Kidney tubule cell (primary cell): ENCODE results near the gene MRPL20.
"Not testable (repeated sequence)": the region's sequence is repeated elsewhere in the genome, so short reads cannot be mapped to it uniquely, and the experiment has no call there.

Experiments
- DNase-seq: peaks from one replicate; pipeline ENCODE4 v3.0.0-alpha.2; 2018; ENCODE audit warnings: low spot score

The MRPL20 gene

DNA sequence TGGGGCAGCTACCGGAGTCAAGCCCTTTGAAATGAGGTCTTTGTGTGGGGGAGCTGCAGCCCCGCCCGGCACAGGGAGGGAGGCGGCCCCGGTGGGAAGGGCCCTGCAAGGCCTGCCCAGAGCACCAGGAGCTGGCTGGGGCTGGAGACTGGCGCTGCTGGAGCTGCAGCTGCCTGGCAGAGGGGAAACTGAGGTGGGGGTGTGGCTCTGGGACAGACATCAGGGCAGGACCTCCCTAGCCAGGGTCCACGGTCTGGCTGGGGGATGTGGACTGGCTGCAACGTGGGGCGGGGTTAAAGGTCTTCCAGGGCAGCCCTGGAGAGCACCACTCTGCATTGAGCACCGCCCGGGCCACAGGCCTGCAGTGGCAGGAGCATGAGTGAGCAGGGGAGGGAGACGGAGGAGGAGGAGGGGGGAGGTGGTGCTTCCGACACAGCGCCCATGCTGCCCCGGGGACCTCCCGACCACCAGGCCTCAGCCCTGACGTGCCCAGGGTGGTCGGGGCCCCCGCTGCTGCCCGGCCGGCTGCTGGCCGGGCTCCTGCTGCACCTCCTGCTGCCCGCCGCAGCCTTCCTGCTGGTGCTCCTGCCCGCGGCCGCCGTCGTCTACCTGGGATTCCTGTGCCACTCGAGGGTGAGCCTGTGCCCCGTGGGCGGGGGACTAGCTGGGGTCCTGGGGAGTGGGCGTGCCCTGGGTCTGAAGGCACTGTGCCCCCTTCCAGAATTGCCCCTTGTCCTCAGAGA lies 18.8 kb upstream of the MRPL20 start:
- DNase-seq: no peak

DNA sequence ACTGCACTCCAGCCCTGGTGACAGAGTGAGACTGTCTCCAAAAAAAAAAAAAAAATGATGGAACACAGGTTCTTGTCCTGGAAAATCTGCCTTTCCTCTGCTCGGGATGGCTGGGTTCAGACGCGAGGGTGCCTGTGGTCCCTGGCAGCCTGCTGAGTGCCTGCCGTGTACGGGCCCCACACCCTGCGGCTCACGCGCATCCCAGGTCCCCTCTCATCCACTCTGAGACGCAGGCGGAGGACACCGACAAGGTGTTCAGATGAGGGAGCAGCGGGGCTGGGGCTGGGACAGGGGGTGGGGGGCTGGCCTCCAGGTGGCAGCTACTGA lies 18.3 kb upstream of the MRPL20 start:
- no peak for DNase-seq

GRCh38 chr1:1424707-1425106 lies 17.6 kb upstream of the MRPL20 start:
- no peak for DNase-seq

- DNase-seq: no peak
Observed at GRCh38 chr1:1423245-1423597, 16.1 kb upstream of the MRPL20 start.

GRCh38 chr1:1422465-1423244 lies 15.6 kb upstream of the MRPL20 start:
- peak; percentile 34 for DNase-seq

- DNase-seq: no peak
Observed at GRCh38 chr1:1421907-1422464, 14.9 kb upstream of the MRPL20 start.

GRCh38 chr1:1421147-1421906 lies 14.2 kb upstream of the MRPL20 start, which contains the start of gene ANKRD65:
Gene ANKRD65, minus strand, starts transcription at chr1:1421276. Its CDS starts 271 bp downstream, at chr1:1421005.
- DNase-seq: no peak

DNA sequence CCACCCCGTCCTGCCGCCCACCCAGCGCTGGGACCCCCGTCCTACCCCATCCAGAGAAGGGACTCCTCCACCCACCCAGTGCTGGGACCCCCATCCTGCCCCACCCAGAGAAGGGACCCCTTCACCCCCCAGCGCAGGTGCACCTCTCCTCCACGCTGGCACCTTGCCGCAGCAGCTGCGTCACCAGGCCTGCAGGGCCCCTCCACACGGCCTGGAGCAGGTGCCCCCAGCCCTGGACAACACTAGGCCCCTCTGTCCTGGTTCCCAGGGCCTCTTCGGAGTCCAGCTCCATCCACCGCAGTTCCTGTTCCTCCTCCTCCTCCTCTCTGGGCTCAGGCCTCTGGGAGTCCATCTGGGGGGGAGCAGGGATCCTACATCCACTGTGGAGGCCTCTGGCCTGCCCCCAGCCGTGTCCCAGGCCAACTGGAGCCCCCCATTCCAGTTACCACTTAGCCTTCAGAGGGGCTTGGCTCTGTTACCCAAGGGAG lies 13.6 kb upstream of the MRPL20 start:
- DNase-seq: no peak

- DNase-seq: no peak
Observed at GRCh38 chr1:1419813-1420653, 12.9 kb upstream of the MRPL20 start.

DNA sequence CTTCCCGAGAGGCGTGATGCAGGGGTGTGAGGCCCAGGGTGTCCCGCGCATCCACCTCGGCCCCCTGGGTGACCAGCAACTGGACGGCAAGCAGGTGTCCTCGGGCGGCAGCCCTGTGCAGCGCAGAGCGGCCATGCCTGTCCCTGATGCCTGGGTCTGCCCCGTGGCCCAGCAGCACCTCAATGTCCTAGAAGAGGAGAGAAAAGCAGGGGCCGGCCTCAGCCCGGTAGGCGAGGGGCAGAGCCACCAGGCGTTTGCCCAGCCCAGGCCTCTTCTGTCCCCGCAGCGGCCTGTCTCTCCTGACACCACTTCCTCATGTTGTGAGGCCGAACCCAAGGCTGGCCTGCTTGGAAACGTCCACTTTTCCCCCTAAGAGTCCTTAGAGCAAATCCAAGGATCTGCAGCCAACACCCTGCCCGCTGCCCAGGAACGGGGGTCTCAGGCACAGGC lies 12.3 kb upstream of the MRPL20 start:
- no peak for DNase-seq

DNA sequence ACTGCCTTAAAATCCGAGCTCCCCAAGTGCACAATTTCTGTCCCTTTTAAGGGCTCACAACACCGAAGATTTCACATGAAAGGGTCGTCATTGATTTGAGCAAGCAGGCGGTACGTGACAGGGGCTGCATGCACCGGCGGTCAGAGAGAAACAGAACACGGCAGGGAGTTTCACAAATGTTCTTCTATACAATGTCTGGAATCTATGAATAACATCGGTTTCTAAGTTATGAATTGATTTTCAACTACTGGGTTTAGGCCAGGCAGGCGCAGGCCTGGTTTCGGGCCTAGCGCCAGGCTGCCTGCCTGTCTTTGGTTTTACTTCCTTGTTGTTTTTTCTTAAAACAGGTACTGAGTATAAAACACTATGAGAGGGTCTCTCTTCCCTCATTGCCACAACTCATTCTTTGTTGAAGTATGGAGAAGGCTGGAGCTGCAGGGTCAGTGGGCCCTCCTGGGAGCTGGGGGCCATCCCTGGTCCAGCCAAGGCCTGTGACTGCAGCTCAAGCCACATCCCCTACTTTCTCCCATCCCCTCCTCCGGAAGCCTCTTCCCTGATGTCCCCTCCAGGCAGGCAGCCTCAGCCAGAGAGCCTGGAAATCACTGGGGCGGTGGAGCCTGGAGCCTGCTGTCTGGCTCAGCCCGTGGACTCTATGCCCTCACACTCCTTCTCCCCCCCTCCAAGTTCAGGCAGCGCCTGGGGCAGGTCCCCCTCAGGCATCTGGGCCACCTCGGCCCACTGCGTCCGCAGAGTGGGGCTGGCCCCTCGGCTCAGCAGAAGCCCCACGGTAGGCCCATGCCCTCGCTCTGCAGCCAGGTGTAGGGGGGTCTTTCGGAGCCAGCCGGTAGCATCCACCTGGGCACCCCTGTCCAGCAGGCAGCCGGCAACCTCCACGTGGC lies 11.6 kb upstream of the MRPL20 start:
- no peak for DNase-seq

DNA sequence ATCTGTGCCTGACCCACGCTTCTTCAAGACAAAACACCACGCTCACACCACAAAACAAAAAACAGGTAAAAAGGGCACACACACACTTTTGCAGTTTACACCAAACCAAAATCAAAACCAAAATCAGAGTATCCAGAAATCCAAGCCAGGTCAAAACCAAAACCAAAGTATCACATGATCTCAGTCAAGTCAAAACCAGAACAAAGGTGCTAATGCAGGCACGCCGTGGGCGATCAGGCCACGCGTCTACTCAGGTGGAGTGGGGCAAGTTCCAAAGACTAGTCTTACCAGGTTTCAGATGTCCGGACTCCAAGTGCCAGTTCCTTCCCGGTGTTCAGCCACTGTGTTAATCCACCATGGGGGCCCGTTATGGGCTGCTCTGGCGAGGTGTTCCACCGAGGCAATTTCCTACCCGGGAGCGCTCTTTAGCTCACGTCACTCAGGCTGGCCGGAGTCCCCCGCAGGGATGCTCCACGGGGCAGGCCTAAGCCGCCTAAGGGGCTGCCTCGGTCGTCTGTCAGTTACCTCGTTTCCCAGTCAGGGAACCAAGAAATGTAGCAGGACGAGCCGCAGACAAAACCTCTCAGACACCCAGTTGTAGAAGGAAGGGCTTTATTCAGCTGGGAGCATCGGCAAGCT lies 10.9 kb upstream of the MRPL20 start:
- not testable (repeated sequence) for DNase-seq

GRCh38 chr1:1417396-1417795 lies 10.3 kb upstream of the MRPL20 start:
- DNase-seq: not testable (repeated sequence)

DNA sequence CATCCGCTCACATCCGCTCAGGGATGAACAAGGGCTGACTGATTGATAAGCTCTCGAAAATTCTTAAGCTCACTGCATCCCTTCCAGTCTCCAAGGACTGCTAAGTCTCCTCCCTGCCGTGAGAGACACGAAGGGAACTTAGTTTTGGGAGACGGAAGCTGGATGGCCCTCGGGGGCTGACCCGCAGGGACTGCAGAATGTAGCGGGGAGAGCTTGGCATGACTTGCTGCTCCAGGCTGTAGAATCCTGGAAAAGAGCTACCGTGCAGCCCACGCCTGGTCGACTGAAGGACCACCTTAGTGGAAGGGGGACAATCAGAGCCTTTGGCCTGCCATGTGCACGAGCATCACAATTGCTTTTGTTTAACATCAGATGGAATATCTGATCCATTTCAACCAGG lies 8.7 kb upstream of the MRPL20 start:
- DNase-seq: no peak

DNA sequence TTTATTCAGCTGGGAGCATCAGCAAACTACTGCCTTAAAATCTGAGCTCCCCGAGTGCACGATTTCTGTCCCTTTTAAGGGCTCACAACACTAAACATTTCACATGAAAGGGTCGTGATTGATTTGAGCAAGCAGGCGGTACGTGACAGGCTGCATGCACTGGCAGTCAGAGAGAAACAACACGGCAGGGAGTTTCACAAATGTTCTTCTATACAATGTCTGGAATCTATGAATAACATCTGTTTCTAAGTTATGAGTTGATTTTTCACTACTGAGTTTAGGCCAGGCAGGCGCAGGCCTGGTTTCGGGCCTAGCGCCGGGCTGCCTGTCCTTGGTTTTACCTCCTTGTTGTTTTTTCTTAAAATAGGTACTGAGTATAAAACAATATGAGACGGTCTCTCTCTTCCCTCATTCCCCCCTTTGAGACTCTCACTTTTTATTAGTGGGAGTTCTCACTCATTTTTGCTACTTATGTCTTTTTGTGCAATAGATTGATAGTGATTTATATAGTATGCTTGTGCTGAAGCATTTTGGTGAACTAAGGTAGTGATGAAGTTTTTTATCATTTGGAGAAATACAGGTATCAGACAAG lies 5.3 kb upstream of the MRPL20 start:
- DNase-seq: not testable (repeated sequence)

DNA sequence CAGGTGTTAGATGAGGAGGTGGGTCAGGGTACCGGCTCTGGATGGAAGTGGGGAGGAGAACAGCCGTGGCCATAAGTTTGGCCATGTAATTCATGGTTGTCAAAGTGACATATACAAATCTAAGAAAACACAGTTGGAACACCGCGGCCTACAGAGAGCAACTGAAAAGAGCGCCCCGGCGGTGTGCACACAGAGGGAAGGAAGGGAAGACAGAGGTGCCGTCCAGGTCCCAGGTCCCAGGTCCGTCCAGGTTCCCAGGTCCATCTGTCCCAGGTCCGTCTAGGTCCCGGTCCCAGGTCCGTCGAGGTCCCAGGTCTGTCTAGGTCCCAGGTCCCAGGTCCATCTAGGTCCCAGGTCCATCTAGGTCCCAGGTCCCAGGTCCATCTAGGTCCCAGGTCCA lies 4.5 kb upstream of the MRPL20 start:
- no peak for DNase-seq

GRCh38 chr1:1410238-1410637 lies 3.1 kb upstream of the MRPL20 start:
- not testable (repeated sequence) for DNase-seq

DNA sequence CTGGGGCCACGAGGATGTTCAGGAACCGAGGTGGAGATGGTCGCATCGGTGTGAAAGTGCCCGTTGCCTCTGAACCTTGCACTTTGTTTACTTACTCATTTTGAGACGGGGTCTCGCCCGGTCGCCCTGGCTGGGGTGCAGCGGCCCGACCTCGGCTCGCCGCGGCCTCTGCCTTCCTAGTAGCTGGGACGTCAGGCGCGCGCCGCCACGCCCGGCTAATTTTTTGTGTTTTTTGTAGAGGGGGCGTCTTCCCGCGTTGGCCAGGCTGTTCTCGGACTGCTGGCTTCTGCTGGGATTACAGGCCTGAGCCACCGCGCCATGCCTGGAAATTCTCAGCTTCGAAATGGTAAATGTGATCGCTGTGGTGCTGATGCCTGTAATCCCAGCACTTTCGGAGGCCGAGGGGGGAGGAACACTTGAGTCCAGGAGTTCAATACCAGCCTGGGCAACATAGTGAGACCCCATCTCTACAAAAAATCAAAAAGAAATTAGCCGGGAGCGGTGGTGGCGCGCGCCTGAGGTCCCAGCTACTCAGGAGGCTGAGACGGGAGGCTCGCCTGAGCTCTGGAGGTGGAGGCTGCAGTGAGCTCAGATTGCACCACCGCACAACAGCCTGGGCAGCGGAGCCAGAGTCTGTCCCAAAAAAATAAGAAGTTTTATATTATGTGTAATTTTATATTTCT lies 684 bp upstream of the MRPL20 start:
- DNase-seq: peak; percentile 45
